HG03039 (cell line): ENCODE results near the gene ZNF473.
A peak's percentile ranks its signal among the peaks of the same experiment; 100 is the strongest.

Source experiments
- ATAC-seq: cut with Tn5 transposase; IDR thresholded peaks from one replicate; pipeline ENCODE4 v1.9.1; 2021; ENCODE audit warnings: mild to moderate bottlenecking, moderate library complexity; ENCODE audit not compliant: unreplicated experiment

The ZNF473 gene

GRCh38 chr19:50003254-50003788, 22.5 kb upstream of the ZNF473 start:
- no peak for ATAC-seq

GRCh38 chr19:50003810-50004419, 21.9 kb upstream of the ZNF473 start:
- no peak for ATAC-seq

GRCh38 chr19:50005428-50005827, 20.4 kb upstream of the ZNF473 start:
- no peak for ATAC-seq

DNA sequence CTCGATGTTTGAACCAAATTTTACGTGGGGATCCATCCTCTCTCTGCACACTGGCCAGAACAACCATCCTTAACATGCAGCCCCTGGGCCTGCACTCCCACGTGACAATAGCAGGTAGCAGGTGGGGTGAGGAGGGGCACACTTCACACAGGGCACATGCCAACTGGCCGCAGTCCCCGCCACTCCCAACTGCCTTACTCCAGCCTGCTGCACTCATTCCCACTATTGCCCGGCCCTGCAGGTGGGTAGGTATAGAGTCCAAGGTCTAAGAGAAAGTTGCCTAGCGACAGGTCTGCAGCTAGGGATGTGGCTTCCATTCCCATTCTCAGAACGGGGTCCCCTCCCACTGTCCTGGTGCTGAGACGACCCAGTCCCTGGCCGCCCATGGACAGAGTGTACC, 18.6 kb upstream of the ZNF473 start:
- no peak for ATAC-seq

DNA sequence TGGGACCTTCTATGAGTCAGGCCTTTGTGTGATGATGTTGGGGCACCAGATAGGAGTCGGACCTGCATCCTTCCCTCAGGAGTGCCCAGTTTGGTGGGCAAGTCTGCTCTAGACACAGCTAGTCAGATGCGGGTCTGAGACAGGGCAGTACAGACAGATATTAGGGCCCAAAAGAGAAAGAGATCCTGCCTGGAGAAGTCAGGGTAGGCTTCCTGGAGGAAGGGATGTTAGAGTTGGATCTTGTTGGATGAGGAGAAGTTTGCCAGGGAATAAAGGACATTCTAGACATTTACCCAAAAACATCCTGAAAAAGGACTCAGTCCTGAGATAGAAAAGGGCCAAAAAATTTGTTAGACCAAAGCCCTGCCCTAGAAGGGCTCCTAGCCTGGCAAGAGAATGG, 17.9 kb upstream of the ZNF473 start:
- no peak for ATAC-seq

DNA sequence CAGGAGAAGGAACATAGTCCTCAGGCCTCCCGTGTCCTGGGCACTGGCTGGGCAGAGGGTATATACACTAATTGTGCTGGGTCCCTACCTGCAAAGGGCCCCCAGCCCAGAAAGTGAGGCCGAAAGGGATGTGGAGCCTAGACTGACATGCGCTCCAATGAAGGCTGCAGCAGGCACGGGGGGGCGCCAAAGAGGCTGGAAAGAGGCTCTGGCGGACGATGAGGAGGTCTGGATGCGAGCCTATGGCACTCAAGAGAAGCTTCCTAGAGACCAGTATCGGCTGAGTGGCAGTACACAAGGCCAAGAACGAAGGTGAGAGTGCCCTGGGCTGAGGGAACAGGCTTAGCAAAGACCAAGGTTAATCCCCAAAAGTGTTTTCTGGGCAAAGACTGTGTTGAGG, 17.3 kb upstream of the ZNF473 start:
- no peak for ATAC-seq

DNA sequence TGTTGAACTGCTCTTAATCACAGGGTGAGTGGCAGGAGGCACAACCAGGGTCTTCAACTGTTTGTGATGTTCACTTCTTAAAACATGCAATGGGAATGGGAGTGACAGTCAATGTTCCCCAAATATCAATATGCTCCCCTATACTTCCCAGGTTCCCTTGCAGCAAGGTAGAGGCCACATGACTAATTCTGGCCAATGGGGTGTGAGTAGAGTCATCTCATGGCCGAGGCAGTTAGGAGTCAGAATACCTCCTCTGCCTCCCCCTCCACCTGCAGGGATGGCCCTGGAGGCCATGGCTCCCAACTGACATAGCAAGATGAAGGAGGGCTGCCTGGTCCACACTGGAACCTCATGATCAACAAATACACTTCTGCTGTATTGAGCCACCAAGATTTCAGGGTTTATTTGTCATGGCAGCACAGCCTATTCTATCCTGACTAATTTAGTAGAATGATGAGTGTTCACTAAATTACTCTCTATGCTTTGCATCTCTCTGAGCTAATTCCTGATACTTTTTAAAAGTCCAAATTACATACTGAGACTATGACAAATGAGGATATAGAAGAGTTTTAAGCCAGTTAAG, 9.5 kb upstream of the ZNF473 start:
- no peak for ATAC-seq

- ATAC-seq: no peak
These were observed 5.3 kb upstream of the ZNF473 start for GRCh38 chr19:50020481-50020880.

DNA sequence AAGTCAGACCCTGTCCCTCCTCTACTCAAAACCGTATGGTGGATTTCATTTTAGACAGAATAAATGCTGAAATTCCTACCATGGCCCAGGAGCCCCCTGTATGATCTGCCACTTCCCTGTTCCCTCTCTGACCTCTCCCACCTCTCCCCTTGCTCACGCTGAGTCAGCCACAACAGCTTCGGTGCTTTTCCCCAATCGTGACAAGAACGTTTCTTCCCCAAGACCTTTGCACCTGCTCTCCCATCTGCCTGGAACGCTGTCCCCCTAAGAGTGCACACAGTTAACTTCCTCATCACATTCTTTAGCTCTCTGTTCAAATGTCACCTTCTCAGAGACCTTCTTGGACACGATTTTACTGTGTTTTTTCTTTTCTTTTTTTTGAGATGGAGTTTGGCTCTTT, 3.0 kb upstream of the ZNF473 start:
- ATAC-seq: no peak

- ATAC-seq: no peak
These were observed 1.1 kb upstream of the ZNF473 start for GRCh38 chr19:50024719-50025021.

- ATAC-seq: peak; percentile 73
These were observed 597 bp upstream of the ZNF473 start, which contains the start of gene VRK3 for GRCh38 chr19:50025022-50025793. Gene VRK3, minus strand, starts transcription at chr19:50025372. Its CDS starts 9,210 bp downstream, at chr19:50016162.

- no peak for ATAC-seq
These were observed 723 bp downstream of the ZNF473 start for GRCh38 chr19:50026550-50026906.

DNA sequence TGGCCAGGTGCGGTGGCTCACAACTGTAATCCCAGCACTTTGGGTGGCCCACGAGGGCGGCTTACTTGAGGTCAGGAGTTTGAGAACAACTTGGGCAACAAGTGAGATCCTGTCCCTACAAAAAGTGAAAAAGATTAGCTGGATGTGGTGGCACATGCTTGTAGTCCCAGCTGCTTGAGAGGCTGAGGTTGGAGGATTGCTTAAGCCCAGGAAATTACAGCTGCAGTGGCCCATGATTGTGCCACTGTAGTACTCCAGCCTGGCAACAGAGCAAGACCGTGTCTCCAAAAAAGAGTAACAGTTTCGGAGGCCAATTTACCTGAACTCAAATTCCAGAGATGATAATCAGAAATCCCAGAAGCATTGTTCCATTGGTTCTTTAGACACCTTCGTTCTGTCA, 4.4 kb downstream of the ZNF473 start:
- no peak for ATAC-seq

DNA sequence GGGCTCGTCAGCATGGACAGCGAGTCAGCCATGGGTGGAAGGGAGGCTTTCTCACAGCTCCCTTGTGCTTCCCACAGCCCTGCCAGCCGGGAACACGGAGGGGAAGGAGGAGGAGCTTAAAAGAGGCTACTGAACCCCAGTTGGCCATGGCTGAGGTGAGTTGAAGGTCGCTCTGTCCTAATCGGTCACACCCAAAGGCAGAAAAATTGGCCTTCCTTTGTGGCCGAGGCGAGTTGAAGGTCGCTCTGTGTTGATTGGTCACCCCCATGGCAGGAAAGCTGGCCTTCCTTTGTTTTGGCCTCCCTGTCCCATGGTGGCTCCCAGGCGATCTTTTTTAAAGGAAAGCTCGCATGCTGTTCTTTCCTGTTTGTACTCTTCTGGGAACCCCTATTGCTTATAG, 5.1 kb downstream of the ZNF473 start:
- ATAC-seq: no peak

- no peak for ATAC-seq
These were observed 11.1 kb downstream of the ZNF473 start for GRCh38 chr19:50036908-50037307.

GRCh38 chr19:50039968-50040367, 14.2 kb downstream of the ZNF473 start:
- no peak for ATAC-seq

- ATAC-seq: no peak
These were observed 15.2 kb downstream of the ZNF473 start for GRCh38 chr19:50040967-50041366.

- no peak for ATAC-seq
These were observed 16.7 kb downstream of the ZNF473 start for GRCh38 chr19:50042363-50043024.

DNA sequence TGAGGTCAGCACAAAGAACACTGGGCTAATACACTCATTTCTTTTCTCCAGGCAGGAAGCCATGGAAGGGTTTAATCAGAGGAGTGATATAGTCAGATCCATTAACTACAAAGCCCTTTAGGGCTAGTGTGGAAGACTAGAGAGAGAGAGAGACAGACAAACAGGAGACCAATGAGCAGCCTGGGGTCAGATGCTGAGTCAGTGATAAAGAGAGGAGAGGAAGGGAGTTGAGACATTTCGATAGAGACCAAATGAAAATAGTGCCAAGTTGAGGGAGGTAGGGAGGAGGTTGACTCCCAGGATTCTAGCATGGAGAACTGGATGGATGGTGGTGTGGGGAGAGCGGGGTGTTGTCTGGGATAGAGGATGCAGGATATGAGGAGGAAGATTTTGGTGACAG, 18.2 kb downstream of the ZNF473 start:
- no peak for ATAC-seq

GRCh38 chr19:50044922-50045321, 19.1 kb downstream of the ZNF473 start:
- ATAC-seq: no peak

GRCh38 chr19:50046649-50047503, 21.1 kb downstream of the ZNF473 start:
- ATAC-seq: no peak
